Tibial artery (tissue), 4 donors: Measurements from ENCODE around the gene AMZ1.
A peak's percentile ranks its signal among the peaks of the same experiment; 100 is the strongest.

Experiments used
- DNase-seq, 2 donors: peaks; one replicate each; pipeline ENCODE4 v3.0.0-alpha.2; 2019
- H3K27ac ChIP-seq, 2 donors: fragments of 200-600 bp; sonication (generic) in 1 of 2; 1 replicate in 1 of 2; 2 replicates in 1 of 2; pipeline ENCODE4 v1.5.1; 2018 to 2019; ENCODE audit warnings: mild to moderate bottlenecking in 1 of 2
- H3K27me3 ChIP-seq, 2 donors: fragments of 200-600 bp; sonication (generic) in 1 of 2; one replicate each; pipeline versions ENCODE4 v1.5.1 to v1.6.0; 2016 to 2019
- H3K36me3 ChIP-seq, 3 donors: fragments of 200-600 bp; sonication (generic) in 2 of 3; one replicate each; pipeline ENCODE4 v1.5.1; 2016 to 2019; ENCODE audit warnings: mild to moderate bottlenecking in 2 of 3
- H3K4me1 ChIP-seq, 4 donors: fragments of 200-600 bp; sonication (generic) in 2 of 4; 1 replicate in 3 of 4; 2 replicates in 1 of 4; pipeline ENCODE4 v1.5.1; 2016 to 2019
- H3K4me3 ChIP-seq, 2 donors: fragments of 200-600 bp; sonication (generic) in 1 of 2; 1 replicate in 1 of 2; 2 replicates in 1 of 2; pipeline ENCODE4 v1.5.1; 2018 to 2019; ENCODE audit warnings: mild to moderate bottlenecking in 2 of 2
- H3K9me3 ChIP-seq, 3 donors: fragments of 200-600 bp; sonication (generic) in 1 of 3; one replicate each; pipeline ENCODE4 v1.5.1; 2016 to 2019
- CTCF ChIP-seq, 2 experiments: fragments of 200-600 bp in 1 of 2; fragments of 450-650 bp in 1 of 2; IDR thresholded peaks; one replicate each; pipeline ENCODE4 v1.5.1; 2017 to 2019; ENCODE audit warnings: antibody characterized with exemption in 2 of 2, mild to moderate bottlenecking in 1 of 2, moderate library complexity in 1 of 2
- intact Hi-C: fragments of 100-400 bp; cut with DNase I; formaldehyde crosslinking; loops from one replicate; pipeline ENCODE4 v1.15.0; 2023; ENCODE audit warnings: low total_unique reads

The AMZ1 gene

DNA sequence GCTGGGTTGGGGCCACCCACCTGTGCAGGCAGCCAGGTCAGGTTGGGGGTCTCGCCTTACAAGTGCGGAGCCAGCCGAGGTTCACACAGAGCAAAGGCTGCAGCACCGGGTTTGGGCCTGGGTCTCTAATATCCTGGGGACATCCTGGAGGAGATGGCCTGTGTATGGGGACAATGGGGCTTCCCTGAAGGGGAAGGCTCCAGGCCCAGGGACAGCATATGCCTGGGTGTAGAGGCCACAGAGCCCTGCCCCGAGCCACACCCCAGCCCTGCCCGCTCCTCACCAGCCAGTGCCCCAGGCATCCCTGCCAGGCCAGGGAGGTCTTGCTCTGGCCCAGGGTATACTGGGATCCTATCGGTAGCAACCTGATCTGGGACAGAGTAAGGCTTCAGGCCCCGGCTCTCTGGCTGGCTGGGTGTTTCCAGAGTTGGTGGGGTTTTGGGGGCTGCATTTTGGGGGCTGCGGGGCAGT is 47.1 kb upstream of the AMZ1 start:
- no peaks in the 10 kb centered on the region for H3K36me3 ChIP-seq
- intact Hi-C loops = no loop called here
- no peaks in the 10 kb centered on the region for H3K9me3 ChIP-seq
- H3K27me3 ChIP-seq = no peaks in the 10 kb centered on the region
- TF ChIP-seq CTCF (IDR thresholded peaks at IDR 0.05) = no peak
- DNase-seq = no peak
- peak overlapping the region; percentile 34 to 44 for H3K4me3 ChIP-seq
- peak overlapping the region; percentile 58 to 63 for H3K27ac ChIP-seq
- peaks cover 12 to 78% (median 55%) of the 10 kb centered on the region in 4 donors for H3K4me1 ChIP-seq

GRCh38 chr7:2641406-2642393 is 46.3 kb upstream of the AMZ1 start:
- intact Hi-C loops = no loop called here
- H3K27ac ChIP-seq = peak overlapping the region; percentile 58 to 63
- no peak for TF ChIP-seq CTCF (IDR thresholded peaks at IDR 0.05)
- H3K36me3 ChIP-seq = peaks cover 0 to 4% (median under 1%) of the 10 kb centered on the region in 3 donors
- H3K27me3 ChIP-seq = no peaks in the 10 kb centered on the region
- H3K4me1 ChIP-seq = peaks cover 12 to 70% (median 54%) of the 10 kb centered on the region in 4 donors
- peak; percentile 83 to 97 for DNase-seq
- H3K4me3 ChIP-seq = peak overlapping the region; percentile 34 to 44
- no peaks in the 10 kb centered on the region for H3K9me3 ChIP-seq

DNA sequence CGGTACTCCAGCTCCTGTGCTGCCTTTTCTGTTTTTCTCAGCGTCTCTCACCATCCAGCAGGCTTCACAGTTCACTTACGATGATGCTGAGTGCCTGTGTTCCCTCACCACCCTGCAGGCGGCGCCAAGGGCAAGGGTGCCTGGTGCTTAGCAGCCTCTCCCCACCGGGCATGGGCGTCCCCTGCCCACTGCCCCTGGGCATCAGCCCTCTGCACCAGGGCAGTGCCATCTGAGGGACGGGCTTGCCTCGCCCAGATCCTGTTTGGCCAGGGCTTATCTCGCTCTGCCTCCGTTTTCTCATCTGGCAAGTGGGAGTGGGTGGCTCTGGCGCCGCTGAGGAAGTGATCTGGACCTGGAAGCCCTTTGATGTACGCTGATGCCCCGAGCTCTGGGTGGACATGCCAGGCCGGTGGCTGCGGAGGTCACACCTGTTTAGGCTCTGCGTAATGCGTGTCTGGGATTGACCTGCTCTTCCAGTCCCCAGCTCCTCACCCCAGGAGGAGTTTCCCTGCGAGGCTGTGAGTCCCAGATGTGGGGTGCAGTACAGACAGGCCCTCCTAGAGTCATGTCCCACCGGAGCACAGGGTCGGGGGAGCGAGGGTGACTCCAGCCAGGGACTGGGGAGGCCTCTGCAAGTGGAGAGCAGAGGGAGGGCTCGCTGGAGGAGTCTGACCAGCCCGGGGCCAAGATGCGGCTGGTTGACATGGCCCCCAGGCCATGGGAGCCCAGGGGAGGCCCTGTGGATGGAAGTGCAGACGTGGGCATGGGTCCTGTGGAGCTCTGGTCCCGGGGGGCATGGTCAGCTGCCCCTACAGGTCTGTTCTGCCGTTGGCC is 44.4 kb upstream of the AMZ1 start:
- H3K9me3 ChIP-seq = no peaks in the 10 kb centered on the region
- H3K27ac ChIP-seq = no peak overlapping the region
- intact Hi-C loops = no loop called here
- DNase-seq = no peak
- H3K4me3 ChIP-seq = no peak overlapping the region
- peaks cover 6 to 51% (median 39%) of the 10 kb centered on the region in 4 donors for H3K4me1 ChIP-seq
- no peaks in the 10 kb centered on the region for H3K27me3 ChIP-seq
- no peak for TF ChIP-seq CTCF (IDR thresholded peaks at IDR 0.05)
- peaks cover 0 to 23% (median 18%) of the 10 kb centered on the region in 3 donors for H3K36me3 ChIP-seq

GRCh38 chr7:2644220-2644561 is 43.8 kb upstream of the AMZ1 start:
- Histone ChIP-seq H3K27me3 (no peaks in the 10 kb centered on the region), H3K4me1 (peaks cover under 1 to 45% (median 33%) of the 10 kb centered on the region in 4 donors), H3K36me3 (peaks cover 0 to 29% (median 18%) of the 10 kb centered on the region in 3 donors), H3K27ac (no peak overlapping the region), H3K9me3 (no peaks in the 10 kb centered on the region), H3K4me3 (no peak overlapping the region)
- intact Hi-C loops = no loop called here
- DNase-seq = no peak
- TF ChIP-seq CTCF (IDR thresholded peaks at IDR 0.05) = no peak

GRCh38 chr7:2644562-2645273 is 43.3 kb upstream of the AMZ1 start:
- TF ChIP-seq CTCF (IDR thresholded peaks at IDR 0.05) = no peak
- H3K4me1 ChIP-seq = peaks cover 0 to 40% (median 28%) of the 10 kb centered on the region in 4 donors
- H3K27ac ChIP-seq = no peak overlapping the region
- peaks cover 0 to 34% (median 18%) of the 10 kb centered on the region in 3 donors for H3K36me3 ChIP-seq
- no peak overlapping the region for H3K4me3 ChIP-seq
- no peaks in the 10 kb centered on the region for H3K27me3 ChIP-seq
- no peak for DNase-seq
- no peaks in the 10 kb centered on the region for H3K9me3 ChIP-seq
- intact Hi-C loops = loop anchor here (5.0 kb wide), 1 partner anchor 47 kb away; no protein-coding TSS in a partner anchor
